Stomach (tissue), 9 donors: ENCODE measurements around the gene VAT1. TPM values are rescaled to one million over a fixed set of nuclear protein-coding genes. Genes with fewer than 3 reads are reported as not detected.

Experiments used
- DNase-seq, 2 donors: peaks; one replicate each; pipeline versions ENCODE4 v3.0.0 to v3.0.0-alpha.2; 2013 to 2019
- H3K27ac ChIP-seq, 5 donors: fragments of 200-600 bp in 4 of 5; sonication (generic) in 4 of 5; one replicate each; pipeline ENCODE4 v1.5.1; 2013 to 2019; ENCODE audit warnings: mild to moderate bottlenecking in 1 of 5, moderate library complexity in 1 of 5
- H3K27me3 ChIP-seq, 3 donors: fragments of 200-600 bp; sonication (generic); one replicate each; pipeline ENCODE4 v1.5.1; 2017 to 2019; ENCODE audit warnings: mixed run types in 1 of 3
- H3K36me3 ChIP-seq, 4 donors: fragments of 200-600 bp; sonication (generic); 1 replicate in 3 of 4; 2 replicates in 1 of 4; pipeline ENCODE4 v1.5.1; 2016 to 2019
- H3K4me1 ChIP-seq, 4 donors: fragments of 200-600 bp; sonication (generic); one replicate each; pipeline ENCODE4 v1.5.1; 2016 to 2019
- H3K4me3 ChIP-seq, 4 donors: fragments of 200-600 bp; sonication (generic) in 3 of 4; one replicate each; pipeline ENCODE4 v1.5.1; 2016 to 2019; ENCODE audit warnings: mild to moderate bottlenecking in 1 of 4
- H3K9me3 ChIP-seq, 4 donors: fragments of 200-600 bp; sonication (generic); one replicate each; pipeline ENCODE4 v1.5.1; 2016 to 2019
- CTCF ChIP-seq, 7 experiments: fragments of 450-650 bp in 4 of 7; fragments of 200-600 bp in 3 of 7; sonication (generic) in 3 of 7; IDR thresholded peaks; one replicate each; pipeline ENCODE4 v1.5.1; 2016 to 2019; ENCODE audit warnings: antibody characterized with exemption in 7 of 7, control low read depth in 2 of 7, mild to moderate bottlenecking in 1 of 7
- EP300 ChIP-seq: sonication (generic); formaldehyde crosslinking; IDR thresholded peaks from one replicate; pipeline ENCODE4 v1.6.1; 2017; ENCODE audit warnings: antibody characterized with exemption
- POLR2A ChIP-seq, 4 donors: fragments of 450-650 bp; IDR thresholded peaks; one replicate each; pipeline ENCODE4 v1.6.1; 2016; ENCODE audit warnings: antibody characterized with exemption in 4 of 4, control low read depth in 2 of 4, mild to moderate bottlenecking in 1 of 4, moderate library complexity in 1 of 4
- POLR2AphosphoS5 ChIP-seq, 3 donors: sonication (generic); formaldehyde crosslinking; IDR thresholded peaks; one replicate each; pipeline ENCODE4 v1.6.1; 2016; ENCODE audit warnings: antibody characterized with exemption in 3 of 3
- WGBS, 5 donors: extraction: QIAGEN DNeasy Blood & Tissue Kit in 3 of 5; methylation state at CpG; one replicate each; pipeline versions ENCODE4 v1.1.5 to v1.1.7; 2013 to 2018; 5-methylcytosine and 5-hydroxymethylcytosine counted together
- intact Hi-C: fragments of 100-400 bp; cut with DNase I; formaldehyde crosslinking; loops from one replicate; pipeline ENCODE4 v1.15.1; 2023; ENCODE audit warnings: low total_unique reads
- polyA plus RNA-seq, 3 donors: library from polyadenylated mRNA; stranded (reverse); fragments of 200-250 nt; gene quantifications; one replicate each; pipeline ENCODE4 v1.2.3, GENCODE V29; 2013
- total RNA-seq, 5 donors: library from RNA; depleted of rRNA; stranded (reverse); fragments of >200 nt; gene quantifications; one replicate each; pipeline versions ENCODE4 v1.1.0 to v1.2.3, GENCODE V29; 2014 to 2016
- donor health status: healthy with polysubstance abuse.
- donor health status: Bipolar disorder and iron deficiency.
- donor health status: healthy.

VAT1 gene
- total and polyA plus RNA-seq, 8 donors = 8.2 to 73.6 (median 56.6) TPM

DNA sequence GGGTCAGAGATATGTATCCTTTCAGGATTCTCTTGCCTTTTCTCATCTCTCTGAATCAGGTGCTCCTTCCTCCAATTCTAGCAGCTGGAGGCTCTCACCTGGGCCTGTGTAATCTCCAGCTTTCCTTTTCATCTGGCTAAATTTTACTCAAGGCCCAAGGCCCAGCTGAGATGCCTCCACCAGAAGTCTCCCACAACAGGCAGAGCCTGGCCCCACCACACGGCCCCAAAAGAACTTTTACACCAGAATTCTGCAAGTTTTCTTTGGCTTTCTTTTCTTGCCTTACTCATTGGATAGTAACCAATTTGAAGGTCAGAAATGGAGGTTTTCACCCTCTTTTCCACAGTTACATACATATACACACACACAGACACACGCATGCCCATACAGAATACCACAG lies 17.5 kb upstream of the VAT1 start:
- no peak for TF ChIP-seq EP300
- TF ChIP-seq POLR2AphosphoS5 (IDR thresholded peaks at IDR 0.05) = no peak
- TF ChIP-seq POLR2A (IDR thresholded peaks at IDR 0.05) = no peak
- TF ChIP-seq CTCF (IDR thresholded peaks at IDR 0.05) = no peak
- H3K9me3 ChIP-seq = no peaks in the 10 kb centered on the region
- H3K27ac ChIP-seq = no peak overlapping the region
- H3K4me1 ChIP-seq = no peaks in the 10 kb centered on the region
- no peaks in the 10 kb centered on the region for H3K36me3 ChIP-seq
- intact Hi-C loops = no loop called here
- DNase-seq = no peak
- H3K27me3 ChIP-seq = no peaks in the 10 kb centered on the region
- WGBS, 5 donors = 91 to 98% (median 96%) methylated on average over 2 of the region's 2 CpGs
- H3K4me3 ChIP-seq = no peak overlapping the region

DNA sequence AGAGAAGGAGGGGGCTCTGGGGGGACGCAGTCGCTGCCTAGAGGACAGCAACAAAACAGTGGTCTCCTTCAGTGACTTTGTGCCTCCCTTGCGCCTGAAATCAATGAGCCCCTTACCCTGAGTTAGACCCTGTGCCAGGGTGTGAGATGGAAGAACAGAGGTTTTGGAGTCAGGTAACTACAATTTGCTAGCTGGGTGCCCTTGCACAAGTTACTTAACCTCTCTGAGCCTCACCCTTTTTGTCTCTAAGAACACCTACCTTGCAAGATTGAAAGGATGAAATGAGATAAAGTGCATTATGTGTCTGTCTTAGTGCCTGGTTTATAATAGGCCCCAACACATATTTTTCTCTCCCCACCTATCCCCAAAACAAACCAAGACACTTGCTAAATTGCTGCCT lies 12.7 kb upstream of the VAT1 start:
- DNase-seq = no peak
- WGBS, 5 donors = 80 to 90% (median 85%) methylated on average over 3 of the region's 3 CpGs
- Histone ChIP-seq H3K27me3 (no peaks in the 10 kb centered on the region), H3K4me3 (no peak overlapping the region), H3K4me1 (no peaks in the 10 kb centered on the region), H3K36me3 (no peaks in the 10 kb centered on the region), H3K9me3 (no peaks in the 10 kb centered on the region), H3K27ac (no peak overlapping the region)
- intact Hi-C loops = no loop called here
- no peak for TF ChIP-seq EP300
- no peak for TF ChIP-seq POLR2A (IDR thresholded peaks at IDR 0.05)
- TF ChIP-seq CTCF (IDR thresholded peaks at IDR 0.05) = no peak
- TF ChIP-seq POLR2AphosphoS5 (IDR thresholded peaks at IDR 0.05) = no peak

- Histone ChIP-seq H3K36me3 (no peaks in the 10 kb centered on the region), H3K4me3 (no peak overlapping the region), H3K27ac (no peak overlapping the region), H3K4me1 (no peaks in the 10 kb centered on the region), H3K27me3 (no peaks in the 10 kb centered on the region), H3K9me3 (no peaks in the 10 kb centered on the region)
- no peak for TF ChIP-seq EP300
- 49 to 57% (median 54%) methylated on average over 12 of the region's 12 CpGs for WGBS, 5 donors
- DNase-seq = no peak
- intact Hi-C loops = no loop called here
Observed at GRCh38 chr17:43033948-43034881, 12.0 kb upstream of the VAT1 start.

DNA sequence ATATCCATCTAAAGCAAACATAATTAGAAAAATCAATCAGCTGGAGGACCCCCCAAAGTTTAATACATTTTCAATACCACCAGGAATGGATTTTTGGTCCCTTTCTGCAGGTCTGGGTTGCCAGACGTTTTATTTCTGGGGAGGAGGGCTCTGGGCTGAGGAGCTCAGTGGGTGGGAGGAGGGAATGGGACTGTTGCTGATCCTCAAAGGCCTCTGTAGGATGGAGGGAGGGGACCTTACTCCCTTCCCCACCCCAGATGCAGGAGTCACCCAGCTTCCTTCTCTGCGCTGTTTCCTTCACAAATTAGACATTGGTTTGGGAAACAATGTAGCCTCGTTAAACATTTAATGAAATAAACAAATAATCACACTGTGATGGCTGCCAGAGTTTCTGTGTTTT lies 9.5 kb upstream of the VAT1 start:
- intact Hi-C loops = no loop called here
- Histone ChIP-seq H3K4me3 (no peak overlapping the region), H3K27me3 (no peaks in the 10 kb centered on the region), H3K27ac (no peak overlapping the region), H3K9me3 (no peaks in the 10 kb centered on the region), H3K4me1 (no peaks in the 10 kb centered on the region), H3K36me3 (no peaks in the 10 kb centered on the region)
- TF ChIP-seq EP300 = no peak
- no peak for TF ChIP-seq POLR2AphosphoS5 (IDR thresholded peaks at IDR 0.05)
- no peak for DNase-seq
- WGBS, 5 donors = 69 to 91% (median 77%) methylated on average over 3 of the region's 3 CpGs

DNA sequence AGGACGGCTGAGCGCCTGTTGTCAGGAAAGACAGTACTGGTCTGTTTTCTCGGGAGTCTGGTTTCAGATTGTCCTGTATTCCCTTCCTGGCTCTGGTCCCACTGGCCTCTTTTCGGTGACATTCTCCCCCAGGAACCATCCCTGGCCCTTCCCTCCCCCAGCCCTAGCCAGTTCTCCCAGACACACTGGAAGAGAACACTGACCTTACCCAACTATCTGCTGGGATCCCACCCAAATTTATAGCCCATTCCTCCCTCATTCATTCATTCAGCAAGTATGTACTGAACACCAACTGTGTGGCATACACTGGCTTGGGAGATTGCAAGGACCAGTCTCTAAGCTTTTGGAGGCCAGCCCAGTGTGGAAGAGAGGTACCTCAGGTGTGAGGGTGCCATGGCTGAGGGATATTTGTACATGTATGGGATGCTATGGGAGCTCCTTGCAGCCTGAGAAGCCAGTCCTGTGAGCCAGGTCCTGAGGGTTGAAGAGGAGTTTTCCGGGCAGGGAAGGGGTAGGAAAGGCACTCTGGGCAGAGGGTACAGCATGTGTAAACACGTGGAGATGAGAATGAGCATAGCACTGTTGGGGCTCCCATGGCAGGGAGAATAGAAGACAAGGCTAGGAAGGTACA lies 8.1 kb upstream of the VAT1 start:
- no peaks in the 10 kb centered on the region for H3K9me3 ChIP-seq
- H3K27me3 ChIP-seq = no peaks in the 10 kb centered on the region
- no peaks in the 10 kb centered on the region for H3K36me3 ChIP-seq
- DNase-seq = no peak
- H3K27ac ChIP-seq = peak overlapping the region in 1 of 5 donors; percentile 42
- TF ChIP-seq POLR2AphosphoS5 (IDR thresholded peaks at IDR 0.05) (no peak), EP300 (no peak), POLR2A (IDR thresholded peaks at IDR 0.05) (no peak), CTCF (IDR thresholded peaks at IDR 0.05) (no peak)
- no peak overlapping the region for H3K4me3 ChIP-seq
- WGBS, 5 donors = 60 to 78% (median 68%) methylated on average over 6 of the region's 6 CpGs
- intact Hi-C loops = no loop called here
- H3K4me1 ChIP-seq = peaks cover 0 to 3% (median 1%) of the 10 kb centered on the region in 4 donors
